Fibroblast of lung (primary cell): ENCODE data around the gene KCNIP1.

Source experiments
- CTCF ChIP-seq, 2 donors: IDR thresholded peaks in 1 of 2; conservative IDR thresholded peaks in 1 of 2; 1 replicate in 1 of 2; 2 replicates in 1 of 2; pipeline ENCODE4 v1.5.1; 2011 to 2012; ENCODE audit warnings: low read length in 2 of 2, control low read depth in 1 of 2, inconsistent platforms in 1 of 2, low read depth in 1 of 2, mild to moderate bottlenecking in 1 of 2
- EZH2 ChIP-seq: IDR thresholded peaks from 2 replicates; pipeline ENCODE4 v1.5.1; 2012; ENCODE audit warnings: low read length, control low read depth, mild to moderate bottlenecking; ENCODE audit errors: missing control alignments

DNA sequence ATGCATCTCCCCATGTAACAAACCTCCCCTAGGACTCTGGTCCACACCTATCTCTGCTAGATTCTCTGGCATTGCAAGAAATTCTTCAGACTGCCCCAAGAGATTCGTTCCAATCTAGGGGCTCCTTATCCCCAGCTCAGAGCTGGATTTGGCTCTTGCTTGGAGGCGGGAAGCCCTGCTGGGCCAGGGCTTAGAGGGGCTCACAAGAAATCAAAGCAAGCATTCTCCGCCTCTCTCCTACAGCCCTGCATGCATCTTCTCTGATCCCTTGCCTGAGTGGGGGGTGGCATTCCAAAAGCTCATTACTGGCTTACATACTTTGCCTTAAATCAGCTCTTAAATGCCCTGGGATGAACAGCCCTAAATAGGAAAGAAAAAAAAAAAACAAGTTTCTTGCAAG lies 75.8 kb downstream of the KCNIP1 start:
- TF ChIP-seq CTCF (conservative IDR thresholded peaks at IDR 0.05 in 1 of 2, IDR thresholded peaks at IDR 0.05 in 1 of 2; ENCODE audit: low read depth in 1 of 2, low read length in 2 of 2) (no peak), EZH2 (no peak)
